ENCODE data around the gene TYMP.

TYMP gene

GRCh38 chr22:50571264-50572175, 41.7 kb upstream of the TYMP start:
- no peaks in the 10 kb centered on the region for H3K4me1 Mint-ChIP-seq

GRCh38 chr22:50570861-50571260, 41.0 kb upstream of the TYMP start:
- Mint-ChIP-seq H3K4me1 (no peaks in the 10 kb centered on the region), H3K27ac (no peak overlapping the region), H3K9me3 (no peaks in the 10 kb centered on the region), H3K27me3 (ENCODE audit: low read depth) (no peaks in the 10 kb centered on the region), H3K4me3 (no peak overlapping the region), H3K36me3 (ENCODE audit: low read depth) (peaks cover 18% of the 10 kb centered on the region)
- TF ChIP-seq CTCF (IDR thresholded peaks at IDR 0.05; ENCODE audit: unreplicated experiment in 3 of 3), result no peak

More at GRCh38 chr22:50571264-50572175, 41.7 kb upstream of the TYMP start:
- H3K4me3 Mint-ChIP-seq, result no peak overlapping the region
- no peaks in the 10 kb centered on the region for H3K9me3 Mint-ChIP-seq
- no peak overlapping the region for H3K27ac Mint-ChIP-seq
- no peaks in the 10 kb centered on the region for H3K27me3 Mint-ChIP-seq (ENCODE audit: low read depth)
- no peak for TF ChIP-seq CTCF (IDR thresholded peaks at IDR 0.05; ENCODE audit: unreplicated experiment in 3 of 3)
- H3K36me3 Mint-ChIP-seq (ENCODE audit: low read depth), result peaks cover 22% of the 10 kb centered on the region

GRCh38 chr22:50569896-50570535, 40.2 kb upstream of the TYMP start:
- no peak for TF ChIP-seq CTCF (IDR thresholded peaks at IDR 0.05; ENCODE audit: unreplicated experiment in 3 of 3)
- Mint-ChIP-seq H3K4me1 (no peaks in the 10 kb centered on the region), H3K27ac (no peak overlapping the region), H3K36me3 (ENCODE audit: low read depth) (peaks cover 17% of the 10 kb centered on the region), H3K4me3 (no peak overlapping the region), H3K27me3 (ENCODE audit: low read depth) (no peaks in the 10 kb centered on the region), H3K9me3 (no peaks in the 10 kb centered on the region)

GRCh38 chr22:50569041-50569459, 39.2 kb upstream of the TYMP start:
- peaks cover 17% of the 10 kb centered on the region for H3K36me3 Mint-ChIP-seq (ENCODE audit: low read depth)
- H3K27ac Mint-ChIP-seq, result no peak overlapping the region
- H3K4me1 Mint-ChIP-seq, result no peaks in the 10 kb centered on the region
- no peak overlapping the region for H3K4me3 Mint-ChIP-seq
- no peaks in the 10 kb centered on the region for H3K27me3 Mint-ChIP-seq (ENCODE audit: low read depth)
- H3K9me3 Mint-ChIP-seq, result no peaks in the 10 kb centered on the region
- TF ChIP-seq CTCF (IDR thresholded peaks at IDR 0.05; ENCODE audit: unreplicated experiment in 3 of 3), result no peak

GRCh38 chr22:50568626-50569025, 38.8 kb upstream of the TYMP start:
- Mint-ChIP-seq H3K27me3 (ENCODE audit: low read depth) (no peaks in the 10 kb centered on the region), H3K36me3 (ENCODE audit: low read depth) (peaks cover 17% of the 10 kb centered on the region), H3K27ac (no peak overlapping the region), H3K9me3 (no peaks in the 10 kb centered on the region), H3K4me3 (no peak overlapping the region), H3K4me1 (peaks cover 3% of the 10 kb centered on the region)
- TF ChIP-seq CTCF (IDR thresholded peaks at IDR 0.05; ENCODE audit: unreplicated experiment in 3 of 3), result no peak
